ENCODE measurements around the gene TMEM119.
"Not testable (repeated sequence)": the region's sequence is repeated elsewhere in the genome, so short reads cannot be mapped to it uniquely, and the experiment has no call there.

Gene TMEM119

GRCh38 chr12:108581311-108582227 lies 16.3 kb downstream of the TMEM119 start:
- DNase-seq: no peak

GRCh38 chr12:108580531-108580930 lies 17.4 kb downstream of the TMEM119 start:
- no peak for DNase-seq

- DNase-seq: no peak
Observed at GRCh38 chr12:108578813-108579212, 19.1 kb downstream of the TMEM119 start.

DNA sequence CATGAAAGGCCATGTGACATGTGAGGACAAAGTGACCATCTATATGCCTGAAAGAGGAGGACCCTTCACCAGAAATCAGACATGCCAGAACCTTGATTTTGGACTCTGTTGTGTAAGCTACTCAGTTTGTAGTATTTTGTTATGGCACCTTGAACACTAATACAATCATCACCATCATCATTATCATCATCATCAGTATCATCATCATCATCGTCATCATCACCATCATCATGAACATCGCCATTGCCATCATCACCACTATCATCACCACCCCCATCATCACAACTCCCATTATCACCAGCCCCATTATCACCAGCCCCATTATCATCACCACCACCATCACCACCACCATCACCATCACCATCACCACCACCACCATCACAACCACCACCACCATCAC lies 19.6 kb downstream of the TMEM119 start:
- DNase-seq: no peak

DNA sequence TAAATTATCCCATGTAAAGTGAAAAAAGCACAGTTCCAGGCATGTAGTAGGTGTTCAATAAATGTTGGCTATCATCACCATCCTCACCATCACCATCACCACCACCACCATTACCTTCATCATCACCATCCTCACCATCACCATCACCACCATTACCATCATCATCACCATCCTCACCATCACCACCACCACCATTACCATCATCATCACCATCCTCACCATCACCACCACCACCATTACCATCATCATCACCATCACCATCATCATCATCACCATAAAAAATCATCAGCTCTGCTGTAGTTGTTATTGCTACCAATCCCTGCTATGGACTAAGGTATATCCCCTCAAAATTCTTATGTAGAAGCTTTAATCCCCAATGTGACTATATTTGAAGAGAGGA lies 20.4 kb downstream of the TMEM119 start:
- DNase-seq: no peak

DNA sequence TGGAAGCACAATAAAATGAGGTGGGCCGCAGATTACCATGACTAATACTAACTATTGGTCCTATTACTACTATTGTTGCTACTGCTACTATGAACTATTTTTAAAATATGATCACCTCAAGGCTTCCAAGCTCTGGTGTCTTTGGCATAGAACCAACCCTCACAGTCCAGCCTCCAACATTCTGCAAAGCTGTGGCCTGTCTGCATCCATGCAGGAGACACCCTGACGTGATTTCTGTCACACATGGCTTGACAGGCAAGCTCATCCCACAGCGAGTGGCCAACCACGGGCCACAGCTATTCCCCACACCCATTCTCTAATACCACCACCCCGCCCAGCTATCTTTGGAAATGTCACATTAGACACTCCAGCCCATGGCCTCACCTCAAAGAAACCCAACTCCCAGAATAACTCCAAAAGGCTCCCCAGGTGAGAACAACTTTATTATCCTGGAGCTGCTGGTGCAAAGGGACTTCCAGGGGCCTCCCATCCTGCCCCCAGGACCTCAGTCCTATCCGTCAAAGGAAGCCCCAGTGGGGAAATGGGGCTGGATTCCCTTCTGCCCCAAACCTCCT lies 21.1 kb downstream of the TMEM119 start:
- no peak for DNase-seq

GRCh38 chr12:108575199-108575912 lies 22.5 kb downstream of the TMEM119 start:
- no peak for DNase-seq

- DNase-seq: not testable (repeated sequence)
Observed at GRCh38 chr12:108574276-108574675, 23.6 kb downstream of the TMEM119 start.

DNA sequence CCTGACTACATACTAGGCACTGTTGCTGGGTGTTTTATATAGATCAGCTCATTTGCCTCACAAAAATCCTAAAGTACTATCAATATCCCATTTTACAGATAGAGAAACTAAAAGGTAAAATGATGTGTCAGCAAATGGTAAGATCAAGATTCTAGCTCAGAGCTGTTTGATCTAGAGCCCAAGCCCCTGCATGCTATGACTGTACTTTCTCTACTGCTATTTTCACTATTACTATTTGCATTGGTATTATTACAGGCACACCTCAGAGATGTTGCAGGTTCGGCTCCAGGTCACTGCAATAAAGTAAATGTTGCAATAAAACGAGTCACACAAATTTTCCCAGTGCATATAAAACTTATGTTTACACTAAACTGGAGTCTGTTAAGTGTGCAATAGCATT lies 24.6 kb downstream of the TMEM119 start:
- DNase-seq: no peak

- no peak for DNase-seq
Observed at GRCh38 chr12:108572166-108572790, 25.6 kb downstream of the TMEM119 start.

DNA sequence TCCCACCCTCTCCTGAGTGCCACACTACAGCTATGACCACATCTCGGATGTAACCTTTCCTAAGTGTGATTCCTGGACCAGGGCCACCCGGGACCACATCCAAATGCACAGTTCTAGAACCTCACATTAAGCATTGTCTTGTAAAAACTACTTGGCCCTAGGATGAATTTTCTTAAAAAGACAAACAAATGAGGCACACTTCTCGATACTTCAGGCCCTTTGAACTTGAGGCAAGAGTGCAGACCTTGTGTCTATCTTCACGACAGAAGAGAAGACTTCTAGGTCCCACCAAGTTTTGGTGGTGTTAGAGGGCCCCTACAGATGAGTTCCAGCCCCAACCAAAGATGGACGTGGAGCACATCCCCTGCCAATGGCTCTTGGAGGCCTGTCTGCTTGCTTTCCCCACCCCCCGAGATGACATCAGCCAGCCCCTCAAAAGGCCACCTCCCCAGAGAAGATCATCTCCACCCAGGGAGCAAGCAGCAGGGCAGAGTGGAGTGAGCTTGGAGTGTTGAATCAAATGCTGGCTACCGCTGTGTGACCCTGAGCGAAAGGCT lies 26.2 kb downstream of the TMEM119 start:
- DNase-seq: no peak

GRCh38 chr12:108570743-108571608 lies 26.9 kb downstream of the TMEM119 start:
- peak; percentile 14 for DNase-seq

GRCh38 chr12:108568338-108569154 lies 29.3 kb downstream of the TMEM119 start:
- DNase-seq: no peak

DNA sequence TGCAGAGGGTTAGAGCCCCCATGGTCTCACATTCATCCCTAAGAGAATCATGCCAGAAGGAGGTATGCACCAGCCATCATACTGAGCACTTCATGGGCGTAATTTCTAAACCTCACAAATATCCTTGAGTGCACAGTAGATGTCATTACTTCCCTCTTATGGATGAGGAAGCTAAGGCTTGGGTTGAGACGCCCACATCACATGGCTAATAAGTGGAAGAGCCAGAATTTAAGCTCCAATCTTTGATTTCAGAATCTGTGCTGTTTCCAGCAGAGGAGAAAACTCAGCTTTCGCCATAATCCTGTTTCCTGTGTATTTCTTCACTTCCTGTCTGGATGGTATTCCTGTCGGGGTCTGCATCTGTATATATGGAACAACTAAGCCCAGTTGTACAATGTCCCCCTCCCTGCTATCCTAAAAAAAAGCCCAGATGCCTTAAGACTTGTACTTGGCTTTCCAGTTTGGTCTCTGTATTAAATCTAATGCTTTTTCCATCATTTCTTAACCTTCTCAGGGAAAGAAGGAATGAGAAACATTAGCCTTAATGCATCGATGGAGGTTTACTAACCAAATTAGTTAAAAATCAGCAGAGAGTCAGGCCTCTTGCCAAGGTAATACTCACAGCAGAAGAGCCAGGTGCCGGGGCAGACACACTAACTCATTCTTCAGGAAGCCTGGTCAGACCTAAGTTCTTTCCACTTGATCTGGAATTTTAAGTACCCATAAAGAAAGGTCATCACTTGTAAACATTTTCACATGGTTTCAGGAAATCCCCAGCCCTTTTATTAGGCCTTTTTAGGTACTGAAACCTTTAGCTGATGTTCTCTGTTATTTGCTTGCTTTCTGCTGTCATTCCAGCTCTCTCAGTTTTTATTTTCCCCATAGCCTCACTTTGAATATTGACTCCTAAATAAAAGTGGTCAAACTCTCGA lies 30.2 kb downstream of the TMEM119 start:
- no peak for DNase-seq

DNA sequence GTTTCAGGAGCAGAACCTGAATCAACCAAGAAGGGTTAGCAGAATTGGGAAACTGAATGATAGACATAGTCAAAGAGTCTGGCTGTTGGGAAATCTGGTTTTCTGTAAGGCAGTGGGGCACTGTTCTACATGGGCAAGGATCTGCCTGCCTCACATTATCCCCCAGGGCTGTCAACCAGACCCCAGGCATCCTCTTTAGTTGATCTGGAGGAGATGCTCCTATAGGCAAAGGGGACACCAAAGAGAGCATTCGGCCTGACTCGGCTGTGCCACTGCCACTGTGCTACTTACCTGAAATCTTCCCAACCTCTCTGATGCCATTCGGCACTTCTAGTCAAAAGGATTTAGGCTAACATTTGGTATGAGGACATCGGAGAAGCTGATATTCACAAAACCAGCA lies 31.4 kb downstream of the TMEM119 start:
- DNase-seq: no peak

- DNase-seq: peak; percentile 58
Observed at GRCh38 chr12:108565976-108566375, 31.9 kb downstream of the TMEM119 start.

- no peak for DNase-seq
Observed at GRCh38 chr12:108565146-108565545, 32.7 kb downstream of the TMEM119 start.

DNA sequence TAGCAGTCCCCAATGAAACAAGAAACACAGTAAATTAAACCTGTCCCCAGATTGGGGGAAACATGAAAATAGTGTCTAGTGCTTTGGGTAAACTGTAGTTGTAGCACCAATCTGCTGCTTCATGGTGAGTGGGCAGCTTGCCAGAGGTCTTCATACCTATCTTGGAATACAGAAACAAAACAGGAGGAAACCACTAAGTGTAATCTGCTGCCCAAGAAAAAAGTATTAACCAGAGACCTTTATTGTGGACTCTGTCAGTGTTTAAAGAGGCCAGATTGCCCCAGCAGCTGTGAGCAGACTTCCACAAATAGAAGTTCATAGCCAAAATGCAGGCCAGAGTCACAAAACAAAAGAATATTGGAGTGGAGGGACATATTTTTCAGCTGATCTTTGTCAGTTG lies 33.2 kb downstream of the TMEM119 start:
- DNase-seq: no peak

DNA sequence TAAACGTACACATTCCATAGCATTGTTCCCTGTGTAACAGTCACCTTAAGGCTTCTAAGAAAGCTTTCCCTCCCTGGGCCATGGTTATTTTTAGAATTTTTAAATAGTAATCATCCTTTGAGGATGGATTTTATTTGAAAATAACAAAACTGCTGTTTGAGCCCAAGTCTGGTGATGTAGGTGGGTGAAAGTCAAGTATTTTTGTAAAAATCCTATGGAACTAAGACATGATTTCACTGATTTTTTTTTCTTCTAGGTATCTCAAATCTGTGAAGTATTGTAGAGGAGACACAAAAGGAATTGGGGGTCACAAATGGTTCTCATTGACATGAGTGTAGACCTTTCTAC lies 34.1 kb downstream of the TMEM119 start:
- DNase-seq: no peak

All from SHP77 treated with DMSO at 0.1 percent for 48 hours (cell line).